K562 (cell line): ENCODE measurements around the gene RAB38. TPM values are rescaled to one million over a fixed set of nuclear protein-coding genes. Genes with fewer than 3 reads are reported as not detected.

Source experiments
- ATAC-seq: fragments of 200-7000 bp; cut with Tn5 transposase; 3 replicates; pipeline ENCODE4 v1.9.1; 2020; ENCODE audit warnings: moderate library complexity
- BruUV-seq: library from RNA; stranded (reverse); fragments of 400-500 nt; replicated peaks from 2 replicates; lab custom pipeline; 2021; lab: Mats Ljungman, UMichigan
- CTCF ChIA-PET: fragments of 300-600 bp; formaldehyde crosslinking; extraction: SDS; loops from one replicate; lab custom pipeline; 2021; ENCODE audit warnings: low intra/inter-chr PET ratio; lab: Yijun Ruan, JAX
- POLR2A ChIA-PET: fragments of 300-600, 350-650 bp; sonication (Branson Sonifier 250); formaldehyde crosslinking; extraction: SDS; loops from one replicate; lab custom pipeline; 2021; ENCODE audit warnings: antibody characterized with exemption, inconsistent platforms; lab: Yijun Ruan, JAX
- DNase-seq, 4 experiments: peaks; one replicate each; pipeline versions ENCODE4 v3.0.0 to v3.0.0-alpha.2; 2011 to 2018; ENCODE audit warnings: low spot score in 3 of 4, mixed read lengths in 3 of 4; ENCODE audit errors: extremely low read depth in 1 of 4
- FAIRE-seq: peaks from 2 replicates; lab custom pipeline; 2011; peaks lifted over from hg19 to GRCh38; lab: Jason Lieb, UNC
- H2AFZ ChIP-seq: 2 replicates; pipeline ENCODE4 v1.6.0; 2011; ENCODE audit warnings: low read depth, low read length, control low read depth, inconsistent platforms
- H3K27ac ChIP-seq: fragments of 200-600 bp; 3 replicates; pipeline ENCODE4 v1.8.0; 2011; ENCODE audit warnings: low read depth, mild to moderate bottlenecking, control low read depth, inconsistent platforms, low read length, moderate library complexity, mixed read lengths; ENCODE audit errors: extremely low read depth
- H3K27me3 ChIP-seq, 2 experiments: fragments of 300-600 bp in 1 of 2; 2 replicates in 1 of 2; 3 replicates in 1 of 2; pipeline versions ENCODE4 v1.6.0 to v1.8.0; 2011; ENCODE audit warnings: inconsistent platforms in 2 of 2, low read length in 2 of 2, mild to moderate bottlenecking in 1 of 2, mixed read lengths in 1 of 2, moderate library complexity in 1 of 2; ENCODE audit not compliant: control insufficient read depth in 2 of 2, insufficient read depth in 2 of 2
- H3K36me3 ChIP-seq: fragments of 300-600 bp; 3 replicates; pipeline ENCODE4 v1.8.0; 2011; ENCODE audit warnings: mild to moderate bottlenecking, low read length, inconsistent platforms; ENCODE audit not compliant: control insufficient read depth, insufficient read depth
- H3K4me1 ChIP-seq, 2 experiments: fragments of 200-600 bp in 1 of 2; replicated peaks in 1 of 2; 2 replicates in 1 of 2; 3 replicates in 1 of 2; pipeline versions ENCODE4 v1.5.1 to v1.8.0; 2011; ENCODE audit warnings: inconsistent platforms in 2 of 2, low read length in 2 of 2, mild to moderate bottlenecking in 1 of 2, mixed read lengths in 1 of 2, moderate library complexity in 1 of 2; ENCODE audit not compliant: control insufficient read depth in 2 of 2, insufficient read depth in 2 of 2
- H3K4me2 ChIP-seq: 2 replicates; pipeline ENCODE4 v1.6.1; 2011; ENCODE audit warnings: low read length, control low read depth, inconsistent platforms, mixed read lengths; ENCODE audit not compliant: insufficient read depth
- H3K4me3 ChIP-seq: fragments of 200-600 bp; sonication (generic), shearing (Covaris generic); 2 replicates; pipeline ENCODE4 v1.5.1; 2016; ENCODE audit warnings: control low read depth, inconsistent platforms
- H3K79me2 ChIP-seq: fragments of 200-600 bp; 3 replicates; pipeline ENCODE4 v1.8.0; 2011; ENCODE audit warnings: low read length, inconsistent platforms; ENCODE audit not compliant: control insufficient read depth, insufficient read depth
- H3K9ac ChIP-seq, 2 experiments: 2 replicates each; pipeline versions ENCODE4 v1.6.0 to v1.6.1; 2011; ENCODE audit warnings: low read depth in 2 of 2, low read length in 2 of 2, control low read depth in 1 of 2, inconsistent platforms in 1 of 2, mild to moderate bottlenecking in 1 of 2, mixed read lengths in 1 of 2; ENCODE audit not compliant: insufficient read depth in 1 of 2
- H3K9me1 ChIP-seq: one replicate; pipeline ENCODE4 v1.6.0; 2011; ENCODE audit warnings: inconsistent platforms, mild to moderate bottlenecking, low read length, moderate library complexity; ENCODE audit not compliant: control insufficient read depth, insufficient read depth
- H3K9me3 ChIP-seq: replicated peaks from 2 replicates; pipeline ENCODE4 v1.5.1; 2011; ENCODE audit warnings: low read depth, low read length, inconsistent platforms; ENCODE audit not compliant: control insufficient read depth, insufficient read depth
- H4K20me1 ChIP-seq: replicated peaks from 2 replicates; pipeline ENCODE4 v1.6.1; 2011; ENCODE audit warnings: low read length, inconsistent platforms, mixed read lengths; ENCODE audit not compliant: control insufficient read depth, insufficient read depth
- BRF2 ChIP-seq: IDR thresholded peaks from 3 replicates; pipeline ENCODE4 v1.6.1; 2011; ENCODE audit warnings: borderline replicate concordance, mild to moderate bottlenecking; ENCODE audit not compliant: insufficient read length, insufficient read depth
- CREB3 ChIP-seq: fragments of 450-650 bp; conservative IDR thresholded peaks from 2 replicates; pipeline ENCODE4 v1.6.1; 2016; ENCODE audit warnings: missing genetic modification characterization, low read depth, mild to moderate bottlenecking, missing compliant biosample characterization, moderate library complexity
- CREBBP ChIP-seq: IDR thresholded peaks from one replicate; pipeline ENCODE4 v1.6.1; 2012; ENCODE audit warnings: low read depth, mild to moderate bottlenecking, control low read depth, inconsistent platforms, low read length
- ETS1 ChIP-seq: conservative IDR thresholded peaks from 2 replicates; pipeline ENCODE4 v1.6.1; 2011; ENCODE audit warnings: low read depth, mild to moderate bottlenecking, low read length; ENCODE audit not compliant: control insufficient read depth
- NFXL1 ChIP-seq: fragments of 450-650 bp; formaldehyde crosslinking; IDR thresholded peaks from 2 replicates; pipeline ENCODE4 v1.4.0; 2021; ENCODE audit warnings: mild to moderate bottlenecking
- SP1 ChIP-seq: sonication (generic); formaldehyde crosslinking; IDR thresholded peaks from 2 replicates; pipeline ENCODE4 v1.8.1; 2022; ENCODE audit warnings: mild to moderate bottlenecking, missing genetic modification reagents
- ZBTB5 ChIP-seq: fragments of 450-650 bp; IDR thresholded peaks from 2 replicates; pipeline ENCODE4 v1.6.1; 2017; ENCODE audit warnings: antibody characterized with exemption
- ZNF589 ChIP-seq: fragments of 200-800 bp; sonication (Bioruptor generic); IDR thresholded peaks from 2 replicates; pipeline ENCODE4 v1.6.1; 2016; ENCODE audit warnings: low read depth, missing genetic modification characterization, missing compliant biosample characterization
- ZNF695 ChIP-seq: fragments of 450-650 bp; formaldehyde crosslinking; IDR thresholded peaks from 2 replicates; pipeline ENCODE4 v1.4.0; 2020; ENCODE audit warnings: mild to moderate bottlenecking, moderate library complexity
- WGBS: fragments of 100-300 bp; shearing (Covaris generic); methylation state at CpG from one replicate; pipeline ENCODE4 v1.1.6; 2016; ENCODE audit warnings: low coverage, mixed read lengths; ENCODE audit not compliant: insufficient coverage; ENCODE audit errors: missing lambda C conversion rate; 5-methylcytosine and 5-hydroxymethylcytosine counted together
- in situ Hi-C: fragments of 300-500 bp; cut with MboI; formaldehyde crosslinking; loops from 4 replicates; pipeline ENCODE4 v1.15.0; 2018; ENCODE audit warnings: inconsistent platforms, mixed read lengths
- intact Hi-C: fragments of 100-400 bp; cut with micrococcal nuclease; formaldehyde crosslinking; loops from 2 replicates; pipeline ENCODE4 v1.14.2; 2022
- polyA plus RNA-seq, 8 experiments: library from polyadenylated mRNA; depleted of rRNA in 4 of 8; stranded (reverse) in 5 of 8; unstranded in 3 of 8; fragments of >200 nt; fragmentation: Nextera tagmentation in 2 of 8; fragmentation: Illumina TruSeq in 1 of 8; extraction: Ambion mirVana in 2 of 8; extraction: Trizol in 1 of 8; gene quantifications; 2 replicates each; pipeline versions ENCODE4 v1.2.1 to v1.2.3, GENCODE V29; 2011 to 2014; ENCODE audit warnings: inconsistent platforms in 1 of 8, missing spikeins in 1 of 8
- total RNA-seq, 7 experiments: library from RNA; depleted of rRNA in 6 of 7; stranded (reverse); fragments of >200 nt in 6 of 7; fragmentation: Illumina TruSeq in 2 of 7; extraction: Trizol in 2 of 7; gene quantifications; 2 replicates each; pipeline versions ENCODE4 v1.2.1 to v1.2.3, GENCODE V29; 2011 to 2021; ENCODE audit warnings: low replicate concordance in 1 of 7

Gene RAB38
- total and polyA plus RNA-seq, 9 of the 15 experiments (the other 6 are each of a cell fraction or from before 2014, with no cell fraction given): 0.59 to 2.9 (median 2.2) TPM

- CTCF ChIA-PET: no interaction called here
Observed at GRCh38 chr11:88064097-88064705, 111.0 kb downstream of the RAB38 start.

More at GRCh38 chr11:88064097-88064705, 111.0 kb downstream of the RAB38 start:
- FAIRE-seq (no peak), DNase-seq (no peak), ATAC-seq (no peak)
- H4K20me1 ChIP-seq: no peaks in the 10 kb centered on the region
- no peaks in the 10 kb centered on the region for H3K27me3 ChIP-seq
- no peak overlapping the region for H3K4me2 ChIP-seq
- no peaks in the 10 kb centered on the region for H3K4me1 ChIP-seq
- no peaks in the 10 kb centered on the region; the same call in 1 of the 2 replicates for H3K9me3 ChIP-seq
- H3K27ac ChIP-seq: no peak overlapping the region
- in situ Hi-C loops: no loop called here
- no peaks in the 10 kb centered on the region for H3K9me1 ChIP-seq
- H3K4me3 ChIP-seq: no peak overlapping the region
- WGBS: 0% methylated on average over 2 of the region's 2 CpGs
- H3K9ac ChIP-seq: no peak overlapping the region
- H3K79me2 ChIP-seq: no peaks in the 10 kb centered on the region
- H3K36me3 ChIP-seq: no peaks in the 10 kb centered on the region
- no peak overlapping the region for H2AFZ ChIP-seq
- TF ChIP-seq BRF2: no peak
- no peak for TF ChIP-seq SP1
- no peak for TF ChIP-seq ETS1
- TF ChIP-seq NFXL1: no peak
- TF ChIP-seq CREBBP: no peak
- TF ChIP-seq ZNF589 (CRISPR knock-in tag): no peak
- TF ChIP-seq ZBTB5: no peak
- TF ChIP-seq ZNF695 (CRISPR knock-in tag): no peak
- TF ChIP-seq CREB3 (tag): no peak
- TF ChIP-seq, all 486 proteins: peak for 0
- POLR2A ChIA-PET: no interaction called here
- no TSS peak for BruUV-seq
- intact Hi-C loops: no loop called here
